Naive B cell (primary cell): ENCODE measurements around the gene IFI27L2. TPM values are rescaled to one million over a fixed set of nuclear protein-coding genes. Genes with fewer than 3 reads are reported as not detected.

ENCODE experiments used
- ATAC-seq, 2 donors: fragments of 150-1000 bp; cut with Tn5 transposase; 2 replicates each; pipeline ENCODE4 v1.10.0; 2021; ENCODE audit warnings: low read depth in 2 of 2, mild to moderate bottlenecking in 2 of 2, moderate library complexity in 2 of 2
- DNase-seq: peaks from one replicate; pipeline ENCODE4 v3.0.0; 2022
- H3K27ac Mint-ChIP-seq, 6 donors: one replicate each; pipeline ENCODE4 v1.8.0; 2020 to 2022; ENCODE audit warnings: mild to moderate bottlenecking in 6 of 6, mixed read lengths in 6 of 6, moderate library complexity in 5 of 6, inconsistent platforms in 2 of 6
- H3K27me3 Mint-ChIP-seq, 3 donors: one replicate each; pipeline ENCODE4 v1.8.0; 2021 to 2022; ENCODE audit warnings: mixed read lengths in 3 of 3, mild to moderate bottlenecking in 1 of 3
- H3K36me3 Mint-ChIP-seq, 2 donors: one replicate each; pipeline ENCODE4 v1.8.0; 2020 to 2022; ENCODE audit warnings: mixed read lengths in 2 of 2, inconsistent platforms in 1 of 2, mild to moderate bottlenecking in 1 of 2
- H3K4me1 Mint-ChIP-seq, 3 donors: one replicate each; pipeline ENCODE4 v1.8.0; 2020 to 2022; ENCODE audit warnings: mixed read lengths in 3 of 3, inconsistent platforms in 1 of 3, mild to moderate bottlenecking in 1 of 3, moderate library complexity in 1 of 3
- H3K4me3 Mint-ChIP-seq, 8 donors: one replicate each; pipeline ENCODE4 v1.8.0; 2020 to 2022; ENCODE audit warnings: mild to moderate bottlenecking in 8 of 8, mixed read lengths in 8 of 8, moderate library complexity in 8 of 8, inconsistent platforms in 2 of 8
- H3K9me3 Mint-ChIP-seq, 7 donors: one replicate each; pipeline ENCODE4 v1.8.0; 2020 to 2022; ENCODE audit warnings: mixed read lengths in 7 of 7, mild to moderate bottlenecking in 5 of 7, inconsistent platforms in 2 of 7, moderate library complexity in 1 of 7
- polyA plus RNA-seq, 6 donors: library from polyadenylated mRNA; unstranded; fragments of 300-500 nt; fragmentation: Illumina TruSeq; gene quantifications; one replicate each; pipeline ENCODE4 v1.2.3, GENCODE V29; 2021; ENCODE audit warnings: low read depth in 6 of 6

Gene IFI27L2
- polyA plus RNA-seq, 6 donors from 2014 or later = 62.8 to 96.4 (median 72.6) TPM

DNA sequence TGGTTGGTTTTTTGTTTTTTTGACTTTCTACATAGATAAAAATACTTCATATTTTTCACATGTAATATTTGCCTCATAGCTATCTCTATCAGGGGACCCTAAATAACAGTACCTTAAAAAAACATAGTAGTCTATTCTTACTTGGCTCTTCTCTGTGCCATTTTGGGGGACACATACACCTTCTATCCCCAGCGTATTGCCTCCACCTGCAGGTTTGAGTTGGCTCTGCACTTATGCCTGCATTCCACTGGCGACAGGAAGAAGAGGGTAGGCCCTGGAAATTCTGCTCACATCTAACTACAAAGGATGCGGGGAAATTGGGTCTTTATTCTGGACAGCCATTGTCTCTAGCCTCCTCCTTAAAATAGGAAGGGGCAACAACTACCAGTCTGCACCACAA lies 13.8 kb upstream of the IFI27L2 start:
- Mint-ChIP-seq H3K36me3 (no peaks in the 10 kb centered on the region), H3K27ac (no peak overlapping the region), H3K27me3 (peaks cover 9 to 10% (median 9%) of the 10 kb centered on the region in 3 donors), H3K9me3 (no peaks in the 10 kb centered on the region), H3K4me3 (no peak overlapping the region), H3K4me1 (no peaks in the 10 kb centered on the region)
- DNase-seq = no peak
- ATAC-seq = no peak

DNA sequence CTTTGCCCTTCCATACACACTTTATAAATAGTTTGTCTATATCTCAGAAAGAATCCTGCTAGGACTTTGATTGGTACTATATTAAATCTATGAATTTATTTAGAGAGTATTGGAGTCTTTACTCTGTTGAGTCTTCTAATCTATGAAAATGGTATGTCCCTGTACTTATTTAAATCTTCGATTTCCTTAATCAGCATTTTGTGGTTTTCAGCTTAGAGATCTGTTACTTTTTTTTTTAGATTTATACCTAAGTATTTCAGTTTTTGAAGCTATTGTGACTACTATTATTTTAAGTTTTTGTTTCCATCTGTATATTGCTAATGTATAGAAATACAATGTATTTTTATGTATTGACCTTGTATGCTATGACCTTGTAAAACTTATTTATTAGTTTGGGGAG lies 13.4 kb upstream of the IFI27L2 start:
- Mint-ChIP-seq H3K4me3 (no peak overlapping the region), H3K27ac (peak overlapping the region in 1 of 6 donors; percentile 6), H3K4me1 (no peaks in the 10 kb centered on the region), H3K9me3 (no peaks in the 10 kb centered on the region), H3K36me3 (no peaks in the 10 kb centered on the region), H3K27me3 (peaks cover 6 to 9% (median 8%) of the 10 kb centered on the region in 3 donors)
- DNase-seq = no peak
- no peak for ATAC-seq

DNA sequence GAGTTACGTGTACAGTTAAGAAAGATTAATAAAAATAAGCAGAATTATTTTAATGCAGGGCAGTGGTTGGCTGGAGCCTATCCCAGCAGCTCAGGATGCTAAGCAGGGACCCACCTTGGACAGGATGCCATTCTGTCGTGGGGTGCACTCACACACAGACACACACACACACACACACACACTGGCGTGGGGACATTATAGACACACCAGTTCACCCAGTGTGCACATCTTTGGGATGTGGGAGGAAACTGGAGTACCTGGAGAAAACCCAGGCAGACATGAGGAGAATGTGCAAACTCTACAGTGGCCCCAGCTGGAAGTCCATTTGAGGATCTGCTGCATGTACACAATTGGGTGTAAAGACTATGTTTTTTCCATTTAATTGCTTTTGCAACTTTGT lies 12.8 kb upstream of the IFI27L2 start:
- DNase-seq (no peak), ATAC-seq (no peak)
- no peaks in the 10 kb centered on the region for H3K9me3 Mint-ChIP-seq
- no peaks in the 10 kb centered on the region for H3K36me3 Mint-ChIP-seq
- H3K27me3 Mint-ChIP-seq = peaks cover 6 to 9% (median 8%) of the 10 kb centered on the region in 3 donors
- no peak overlapping the region for H3K4me3 Mint-ChIP-seq
- no peak overlapping the region for H3K27ac Mint-ChIP-seq
- H3K4me1 Mint-ChIP-seq = no peaks in the 10 kb centered on the region

- no peak overlapping the region for H3K27ac Mint-ChIP-seq
- H3K4me1 Mint-ChIP-seq = peaks cover 0 to 5% (median 0%) of the 10 kb centered on the region in 3 donors
- H3K27me3 Mint-ChIP-seq = peaks cover 19 to 26% (median 23%) of the 10 kb centered on the region in 3 donors
- H3K36me3 Mint-ChIP-seq = peaks cover 0 to 10% of the 10 kb centered on the region in 2 donors
- H3K9me3 Mint-ChIP-seq = peaks cover 2 to 15% (median 7%) of the 10 kb centered on the region in 7 donors
- DNase-seq (no peak), ATAC-seq (no peak)
- no peak overlapping the region for H3K4me3 Mint-ChIP-seq
These were observed 10.0 kb upstream of the IFI27L2 start for GRCh38 chr14:94139421-94139820.

- peaks cover 2 to 15% (median 7%) of the 10 kb centered on the region in 7 donors for H3K9me3 Mint-ChIP-seq
- peaks cover 0 to 5% (median 0%) of the 10 kb centered on the region in 3 donors for H3K4me1 Mint-ChIP-seq
- peaks cover 20 to 26% (median 23%) of the 10 kb centered on the region in 3 donors for H3K27me3 Mint-ChIP-seq
- H3K27ac Mint-ChIP-seq = no peak overlapping the region
- peaks cover 0 to 10% of the 10 kb centered on the region in 2 donors for H3K36me3 Mint-ChIP-seq
- H3K4me3 Mint-ChIP-seq = no peak overlapping the region
- ATAC-seq = no peak
- DNase-seq = no peak
These were observed 9.6 kb upstream of the IFI27L2 start for GRCh38 chr14:94139006-94139405.

- peaks cover 23 to 26% (median 24%) of the 10 kb centered on the region in 3 donors for H3K27me3 Mint-ChIP-seq
- no peak for ATAC-seq
- peaks cover 0 to 10% of the 10 kb centered on the region in 2 donors for H3K36me3 Mint-ChIP-seq
These were observed 8.8 kb upstream of the IFI27L2 start for GRCh38 chr14:94138251-94138650.

GRCh38 chr14:94136575-94137331 lies 7.3 kb upstream of the IFI27L2 start:
- Mint-ChIP-seq H3K27ac (no peak overlapping the region), H3K9me3 (peaks cover 2 to 15% (median 7%) of the 10 kb centered on the region in 7 donors), H3K27me3 (peaks cover 23 to 31% (median 24%) of the 10 kb centered on the region in 3 donors), H3K4me1 (peaks cover 0 to 5% (median 0%) of the 10 kb centered on the region in 3 donors), H3K4me3 (no peak overlapping the region), H3K36me3 (peaks cover 0 to 10% of the 10 kb centered on the region in 2 donors)
- ATAC-seq (peak; percentile 88 to 91), DNase-seq (peak; percentile 70)

More at GRCh38 chr14:94138251-94138650, 8.8 kb upstream of the IFI27L2 start:
- Mint-ChIP-seq H3K9me3 (peaks cover 2 to 15% (median 7%) of the 10 kb centered on the region in 7 donors), H3K4me3 (no peak overlapping the region), H3K27ac (no peak overlapping the region), H3K4me1 (peaks cover 0 to 5% (median 0%) of the 10 kb centered on the region in 3 donors)
- no peak for DNase-seq

DNA sequence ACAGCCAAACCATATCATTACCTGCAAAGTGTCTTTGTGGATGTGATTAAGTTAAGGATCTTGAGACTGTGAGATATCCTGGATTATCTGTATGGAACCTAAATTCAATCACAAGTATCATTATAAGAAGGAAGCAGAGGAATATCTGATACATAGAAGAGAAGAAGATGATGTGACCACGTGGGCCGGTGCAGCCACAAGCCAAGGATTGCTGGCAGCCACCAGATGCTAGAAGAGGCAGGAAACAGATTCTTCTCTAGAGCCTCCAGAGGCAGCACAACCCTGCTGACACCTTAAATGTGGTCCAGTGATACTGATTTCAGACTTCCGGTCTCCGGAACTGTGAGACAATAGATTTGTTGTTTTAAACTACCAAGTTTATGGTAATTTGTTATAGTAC lies 6.1 kb upstream of the IFI27L2 start:
- peaks cover 2 to 15% (median 7%) of the 10 kb centered on the region in 7 donors for H3K9me3 Mint-ChIP-seq
- H3K27ac Mint-ChIP-seq = no peak overlapping the region
- ATAC-seq (no peak), DNase-seq (no peak)
- H3K27me3 Mint-ChIP-seq = peaks cover 23 to 31% (median 24%) of the 10 kb centered on the region in 3 donors
- H3K4me1 Mint-ChIP-seq = peaks cover 0 to 5% (median under 1%) of the 10 kb centered on the region in 3 donors
- peaks cover 0 to 10% of the 10 kb centered on the region in 2 donors for H3K36me3 Mint-ChIP-seq
- peak overlapping the region in 1 of 8 donors; percentile 68 for H3K4me3 Mint-ChIP-seq

DNA sequence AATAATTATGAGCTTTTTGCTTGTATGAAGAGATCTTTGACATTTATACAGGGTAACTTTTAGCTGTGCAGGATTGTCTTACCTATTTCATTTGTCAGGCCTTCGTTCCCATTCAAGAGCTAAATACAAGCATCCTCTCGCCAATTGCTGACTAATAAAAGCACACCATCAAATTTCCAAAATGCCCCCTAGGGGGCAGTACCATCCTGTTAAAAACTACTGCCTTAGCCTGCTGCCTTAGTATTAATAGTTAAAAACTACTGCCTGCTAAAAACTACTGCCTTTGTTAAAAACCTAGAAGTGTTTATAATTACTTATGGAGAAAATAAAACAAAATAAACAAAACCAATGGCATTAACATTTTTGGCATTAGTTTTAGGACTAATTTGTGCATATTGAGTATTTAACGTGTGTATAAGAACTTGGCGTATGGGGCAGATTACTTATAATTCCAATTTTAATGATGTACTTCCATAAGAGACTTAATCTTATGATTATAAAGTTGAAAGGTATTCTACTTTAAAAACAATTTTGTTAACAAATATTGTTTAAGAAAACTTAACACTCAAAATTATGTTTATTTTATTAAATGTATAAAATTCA lies 3.0 kb upstream of the IFI27L2 start:
- DNase-seq = peak; percentile 59
- peaks cover 19 to 25% (median 22%) of the 10 kb centered on the region in 3 donors for H3K4me1 Mint-ChIP-seq
- H3K36me3 Mint-ChIP-seq = peaks cover 0 to 10% of the 10 kb centered on the region in 2 donors
- no peak overlapping the region for H3K27ac Mint-ChIP-seq
- ATAC-seq = peak; percentile 22 to 37
- H3K4me3 Mint-ChIP-seq = peak overlapping the region in 2 of 8 donors; percentile 9 to 79
- H3K27me3 Mint-ChIP-seq = peaks cover 16 to 26% (median 17%) of the 10 kb centered on the region in 3 donors
- H3K9me3 Mint-ChIP-seq = peaks cover 2 to 15% (median 7%) of the 10 kb centered on the region in 7 donors

DNA sequence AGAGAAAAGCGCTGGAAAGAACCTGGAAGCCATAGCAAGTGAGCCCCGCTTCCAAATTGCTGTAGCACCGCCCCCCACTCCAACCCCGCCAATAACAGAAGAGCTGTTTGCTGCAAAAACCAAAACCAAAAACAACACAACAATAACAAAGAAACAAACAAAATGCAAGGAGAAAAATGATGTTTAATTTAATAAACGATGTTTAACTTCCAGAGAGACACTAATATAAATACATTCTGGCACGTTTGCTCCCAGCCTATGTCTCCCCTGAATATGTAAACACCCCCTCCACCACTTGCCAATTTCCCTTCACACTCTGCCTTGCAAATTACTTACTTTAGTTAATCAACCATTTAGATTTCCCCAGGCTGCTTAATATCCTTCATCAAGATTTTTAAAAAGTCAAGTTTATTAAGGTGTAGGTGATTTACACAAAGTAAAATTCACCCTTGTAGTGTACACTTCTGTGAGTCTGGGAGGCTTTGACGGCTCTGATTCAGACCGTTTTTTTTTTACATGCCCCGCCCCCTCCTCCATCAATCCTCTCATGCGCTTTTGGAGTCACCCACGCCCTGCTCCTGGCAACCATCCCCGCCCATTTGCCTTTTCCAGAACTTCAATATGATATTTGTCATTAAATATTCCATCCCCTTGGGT lies 482 bp upstream of the IFI27L2 start:
- Mint-ChIP-seq H3K36me3 (peaks cover 0 to 2% of the 10 kb centered on the region in 2 donors), H3K4me3 (peak overlapping the region; percentile 87 to 97 (median 93)), H3K27ac (peak overlapping the region in 5 of 6 donors; percentile 49 to 94 (median 76)), H3K9me3 (peaks cover 0 to 3% (median under 1%) of the 10 kb centered on the region in 7 donors), H3K4me1 (peaks cover 19 to 22% (median 20%) of the 10 kb centered on the region in 3 donors), H3K27me3 (peaks cover 2 to 9% (median 7%) of the 10 kb centered on the region in 3 donors)
- DNase-seq (peak; percentile 7), ATAC-seq (peak in 1 of 2 donors; percentile 26)

GRCh38 chr14:94128216-94128839 lies 1.1 kb downstream of the IFI27L2 start:
- Mint-ChIP-seq H3K4me3 (peak overlapping the region; percentile 87 to 97 (median 93)), H3K9me3 (peaks cover 0 to 2% (median 0%) of the 10 kb centered on the region in 7 donors), H3K27ac (peak overlapping the region in 3 of 6 donors; percentile 4 to 85 (median 24)), H3K36me3 (no peaks in the 10 kb centered on the region), H3K27me3 (peaks cover 0 to 5% (median 0%) of the 10 kb centered on the region in 3 donors), H3K4me1 (peaks cover 19 to 22% (median 20%) of the 10 kb centered on the region in 3 donors)
- ATAC-seq (no peak), DNase-seq (no peak)

DNA sequence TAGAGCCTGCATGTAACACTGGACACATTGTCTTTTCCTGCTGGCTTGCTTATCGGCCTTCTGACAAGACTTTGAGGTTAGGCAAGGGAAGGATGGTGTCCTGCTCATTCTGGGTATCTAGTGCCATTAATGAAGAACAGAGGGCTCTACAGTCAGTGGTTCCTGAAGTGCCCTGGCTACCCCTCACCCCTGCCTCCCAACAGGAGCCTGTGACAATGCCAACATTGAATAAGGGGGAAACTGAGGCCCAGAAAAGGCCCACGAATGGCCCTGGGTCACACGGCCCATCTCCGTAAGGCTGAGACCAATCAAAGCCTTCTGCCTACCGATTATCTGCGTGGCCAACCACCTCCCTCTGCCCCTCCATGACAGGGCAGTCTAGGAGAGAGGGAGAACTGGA lies 2.1 kb downstream of the IFI27L2 start:
- H3K27ac Mint-ChIP-seq = no peak overlapping the region
- H3K4me1 Mint-ChIP-seq = peaks cover 19 to 22% (median 20%) of the 10 kb centered on the region in 3 donors
- H3K27me3 Mint-ChIP-seq = peaks cover 3 to 5% (median 3%) of the 10 kb centered on the region in 3 donors
- ATAC-seq = no peak
- peaks cover 0 to 6% of the 10 kb centered on the region in 2 donors for H3K36me3 Mint-ChIP-seq
- no peak for DNase-seq
- peak overlapping the region in 3 of 8 donors; percentile 57 to 93 (median 92) for H3K4me3 Mint-ChIP-seq
- peaks cover 0 to 10% (median 7%) of the 10 kb centered on the region in 7 donors for H3K9me3 Mint-ChIP-seq
